Neural cell (in vitro differentiated cells): ENCODE measurements around the gene LRCH2. TPM values are rescaled to one million over a fixed set of nuclear protein-coding genes. Genes with fewer than 3 reads are reported as not detected.

Source experiments
- H2AFZ ChIP-seq: fragments of 200-600, 300-800 bp; sonication (generic), shearing (Covaris generic); 2 replicates; pipeline ENCODE4 v1.6.0; 2014; ENCODE audit warnings: low read depth, mild to moderate bottlenecking, antibody characterized with exemption, low read length, moderate library complexity
- H3F3A ChIP-seq: fragments of 200-600 bp; shearing (Covaris generic); 2 replicates; pipeline ENCODE4 v1.6.1; 2016; ENCODE audit warnings: mild to moderate bottlenecking, moderate library complexity, mixed read lengths, antibody characterized with exemption, low read length; ENCODE audit not compliant: insufficient read depth, poor library complexity, severe bottlenecking
- H3K27ac ChIP-seq: fragments of 200-600, 300-800 bp; sonication (generic), shearing (Covaris generic); 2 replicates; pipeline ENCODE4 v1.5.1; 2014; ENCODE audit warnings: mild to moderate bottlenecking, low read length, moderate library complexity
- H3K27me3 ChIP-seq: fragments of 300-800, 200-600 bp; sonication (generic), shearing (Covaris generic); 2 replicates; pipeline ENCODE4 v1.6.0; 2014; ENCODE audit warnings: mild to moderate bottlenecking, low read depth, low read length, moderate library complexity; ENCODE audit not compliant: insufficient read depth
- H3K36me3 ChIP-seq: fragments of 300-800, 200-600 bp; sonication (generic), shearing (Covaris generic); 2 replicates; pipeline ENCODE4 v1.5.1; 2014; ENCODE audit warnings: mild to moderate bottlenecking, antibody characterized with exemption, low read length, moderate library complexity; ENCODE audit not compliant: insufficient read depth
- H3K4me2 ChIP-seq: fragments of 300-800, 200-600 bp; sonication (generic), shearing (Covaris generic); 2 replicates; pipeline ENCODE4 v1.6.0; 2014; ENCODE audit warnings: mild to moderate bottlenecking, low read length
- H3K4me3 ChIP-seq: fragments of 300-800, 200-600 bp; sonication (generic), shearing (Covaris generic); 2 replicates; pipeline ENCODE4 v1.5.1; 2014; ENCODE audit warnings: mild to moderate bottlenecking, low read length, moderate library complexity
- H3K79me2 ChIP-seq: fragments of 200-600 bp; shearing (Covaris generic); replicated peaks from 2 replicates; pipeline ENCODE4 v1.6.0; 2014; ENCODE audit warnings: mild to moderate bottlenecking, low read length, moderate library complexity; ENCODE audit not compliant: insufficient read depth
- H3K9ac ChIP-seq: fragments of 300-800, 200-600 bp; sonication (generic), shearing (Covaris generic); 2 replicates; pipeline ENCODE4 v1.6.1; 2016; ENCODE audit warnings: mild to moderate bottlenecking, low read length, mixed read lengths
- H3K9me2 ChIP-seq: fragments of 200-600 bp; shearing (Covaris generic); 2 replicates; pipeline ENCODE4 v1.6.1; 2016; ENCODE audit warnings: mild to moderate bottlenecking, low read length, mixed read lengths; ENCODE audit not compliant: insufficient read depth
- H3K9me3 ChIP-seq: fragments of 200-600, 300-800 bp; sonication (generic), shearing (Covaris generic); 2 replicates; pipeline ENCODE4 v1.6.1; 2016; ENCODE audit warnings: mild to moderate bottlenecking, mixed run types, low read length, moderate library complexity, mixed read lengths
- H4K20me1 ChIP-seq: fragments of 200-600 bp; shearing (Covaris generic); 2 replicates; pipeline ENCODE4 v1.6.1; 2016; ENCODE audit warnings: mild to moderate bottlenecking, mixed run types; ENCODE audit not compliant: insufficient read depth
- CTCF ChIP-seq: fragments of 450-650 bp; IDR thresholded peaks from 2 replicates; pipeline ENCODE4 v1.5.1; 2014; ENCODE audit warnings: antibody characterized with exemption, mild to moderate bottlenecking, moderate library complexity; ENCODE audit not compliant: poor library complexity, severe bottlenecking
- EP300 ChIP-seq: fragments of 450-650 bp; conservative IDR thresholded peaks from 2 replicates; pipeline ENCODE4 v1.6.1; 2014; ENCODE audit warnings: antibody characterized with exemption, mild to moderate bottlenecking, moderate library complexity; ENCODE audit not compliant: poor library complexity, severe bottlenecking
- EZH2 ChIP-seq: fragments of 200-600, 300-800 bp; shearing (Covaris generic), sonication (generic); IDR thresholded peaks from 2 replicates; pipeline ENCODE4 v1.6.1; 2014; ENCODE audit warnings: antibody characterized with exemption, low read length, borderline replicate concordance, mild to moderate bottlenecking; ENCODE audit not compliant: insufficient read depth, poor library complexity, severe bottlenecking
- MXI1 ChIP-seq: fragments of 450-650 bp; conservative IDR thresholded peaks from 2 replicates; pipeline ENCODE4 v1.6.1; 2014; ENCODE audit warnings: antibody characterized with exemption, mild to moderate bottlenecking; ENCODE audit not compliant: poor library complexity, severe bottlenecking
- POLR2AphosphoS5 ChIP-seq: IDR thresholded peaks from 2 replicates; pipeline ENCODE4 v1.6.1; 2012
- RAD21 ChIP-seq: fragments of 450-650 bp; conservative IDR thresholded peaks from 2 replicates; pipeline ENCODE4 v1.6.1; 2014; ENCODE audit warnings: antibody characterized with exemption, mild to moderate bottlenecking, moderate library complexity
- REST ChIP-seq: IDR thresholded peaks from 2 replicates; pipeline ENCODE4 v1.6.1; 2012; ENCODE audit warnings: borderline replicate concordance
- SMC3 ChIP-seq: fragments of 450-650 bp; conservative IDR thresholded peaks from 2 replicates; pipeline ENCODE4 v1.6.1; 2014; ENCODE audit warnings: antibody characterized with exemption, mild to moderate bottlenecking, moderate library complexity; ENCODE audit not compliant: poor library complexity
- TAF1 ChIP-seq: IDR thresholded peaks from 2 replicates; pipeline ENCODE4 v1.6.1; 2012; ENCODE audit warnings: low read depth
- polyA plus RNA-seq: library from polyadenylated mRNA; depleted of rRNA; stranded (reverse); fragments of >200 nt; gene quantifications from 2 replicates; pipeline ENCODE4 v1.2.3, GENCODE V29; 2014

LRCH2 gene
- polyA plus RNA-seq, 1 donor from 2014 or later, result 46.6 TPM

GRCh38 chrX:115190636-115191489 is 43.0 kb downstream of the LRCH2 start:
- Histone ChIP-seq H3F3A (no peaks in the 10 kb centered on the region), H3K27ac (no peak overlapping the region), H4K20me1 (no peaks in the 10 kb centered on the region), H3K4me2 (no peak overlapping the region), H3K9me3 (no peaks in the 10 kb centered on the region), H3K36me3 (no peaks in the 10 kb centered on the region), H3K9me2 (no peaks in the 10 kb centered on the region), H3K79me2 (no peaks in the 10 kb centered on the region), H2AFZ (no peak overlapping the region), H3K4me3 (no peak overlapping the region), H3K9ac (no peak overlapping the region), H3K27me3 (no peaks in the 10 kb centered on the region)
- no peak for TF ChIP-seq SMC3
- TF ChIP-seq POLR2AphosphoS5, result no peak
- no peak for TF ChIP-seq EZH2
- no peak for TF ChIP-seq REST
- TF ChIP-seq EP300, result no peak
- TF ChIP-seq TAF1, result no peak
- TF ChIP-seq CTCF, result no peak
- no peak for TF ChIP-seq RAD21
- TF ChIP-seq MXI1, result no peak

GRCh38 chrX:115189646-115190635 is 44.0 kb downstream of the LRCH2 start:
- no peaks in the 10 kb centered on the region for H3K9me2 ChIP-seq
- no peaks in the 10 kb centered on the region for H3K9me3 ChIP-seq
- H3K9ac ChIP-seq, result no peak overlapping the region
- no peaks in the 10 kb centered on the region for H3K79me2 ChIP-seq
- H3K4me2 ChIP-seq, result no peak overlapping the region
- no peak overlapping the region for H2AFZ ChIP-seq
- H4K20me1 ChIP-seq, result no peaks in the 10 kb centered on the region
- H3K36me3 ChIP-seq, result no peaks in the 10 kb centered on the region
- H3K27ac ChIP-seq, result no peak overlapping the region
- no peaks in the 10 kb centered on the region for H3F3A ChIP-seq
- TF ChIP-seq EZH2 (no peak), RAD21 (no peak), REST (no peak)
- H3K4me3 ChIP-seq, result no peak overlapping the region
- H3K27me3 ChIP-seq, result no peaks in the 10 kb centered on the region
